ENCODE results near the gene ZSCAN2.

Gene ZSCAN2

DNA sequence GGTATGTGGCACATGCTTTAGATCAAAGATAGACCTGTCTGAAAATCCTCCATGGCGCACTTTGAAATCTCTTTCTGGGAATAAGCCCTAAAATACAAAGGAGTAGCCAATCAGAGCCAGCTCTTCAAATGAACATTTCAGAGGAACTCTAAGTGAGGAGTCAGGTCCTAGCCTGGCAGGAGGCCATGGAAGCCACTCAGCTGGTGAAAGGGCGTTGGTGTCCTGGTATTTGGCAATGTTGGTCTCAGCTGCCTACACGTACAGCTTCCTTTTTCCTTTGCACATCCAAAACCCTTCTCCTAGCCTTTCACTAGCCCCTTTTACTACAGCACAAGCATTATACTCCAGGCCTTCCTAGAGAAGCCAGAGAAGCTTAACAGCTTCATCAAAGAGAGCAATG lies 47.7 kb downstream of the ZSCAN2 start:
- TF ChIP-seq CTCF (conservative IDR thresholded peaks at IDR 0.05; ENCODE audit: low read depth), result no peak
- ChIA-PET CTCF (interaction anchor here (0.7 to 1.0 kb wide), 3 partner anchors 10 to 157 kb away, joined by 3 to 4 read pairs (median 3); no protein-coding TSS in a partner anchor), POLR2A (ENCODE audit: low non-redundant PET) (no interaction called here)
- no peak for DNase-seq (ENCODE audit: low spot score)
- H3K27ac ChIP-seq, result no peak overlapping the region

DNA sequence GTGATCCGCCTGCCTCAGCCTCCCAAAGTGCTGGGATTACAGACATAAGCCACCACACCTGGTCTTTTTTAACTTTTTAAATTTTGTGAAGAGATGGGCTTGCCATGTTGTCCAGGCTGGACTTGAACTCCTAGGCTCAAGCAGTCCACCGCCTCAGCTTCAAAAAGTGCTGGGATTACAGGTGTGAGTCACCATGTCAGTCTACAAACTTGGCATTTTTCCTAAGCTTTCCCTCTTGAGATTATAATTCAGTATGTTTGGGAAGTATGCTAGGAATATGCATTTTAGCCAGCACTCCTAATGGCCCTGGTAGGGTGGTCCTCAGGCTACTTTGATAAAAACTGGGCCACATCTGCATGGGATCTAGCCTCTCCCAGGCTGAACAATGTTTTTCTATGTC lies 48.9 kb downstream of the ZSCAN2 start:
- ChIA-PET CTCF (interaction anchor here (0.7 kb wide), 2 partner anchors 11 to 77 kb away, joined by 3 to 4 read pairs; no protein-coding TSS in a partner anchor), POLR2A (ENCODE audit: low non-redundant PET) (no interaction called here)
- no peak for DNase-seq (ENCODE audit: low spot score)
- TF ChIP-seq CTCF (conservative IDR thresholded peaks at IDR 0.05; ENCODE audit: low read depth), result no peak
- H3K27ac ChIP-seq, result no peak overlapping the region

DNA sequence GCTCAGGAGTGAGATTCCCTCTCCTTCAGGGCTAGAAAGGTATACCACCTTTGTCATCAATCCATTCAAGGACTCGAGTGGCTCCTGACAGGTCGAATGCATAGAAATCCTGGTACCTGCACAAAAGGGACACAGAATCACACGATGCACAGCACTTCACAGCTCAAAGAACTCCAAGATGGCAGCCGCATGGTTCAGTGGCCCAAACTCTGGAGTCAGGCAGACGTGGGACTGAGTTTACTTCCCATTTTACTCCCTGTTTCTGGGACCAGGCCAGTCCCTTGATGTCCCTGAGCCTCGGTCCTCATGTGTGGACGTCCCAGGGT lies 52.7 kb downstream of the ZSCAN2 start:
- no peak for DNase-seq (ENCODE audit: low spot score)
- peak overlapping the region; percentile 88 for H3K27ac ChIP-seq
- ChIA-PET POLR2A (ENCODE audit: low non-redundant PET) (interaction anchor here (1.2 kb wide), 1 partner anchor 22 kb away, joined by 3 read pairs; no protein-coding TSS in a partner anchor), CTCF (interaction anchor here (0.5 to 1.3 kb wide), 5 partner anchors 23 to 275 kb away, joined by 3 to 5 read pairs (median 4); partner anchors contain the start of gene ZSCAN2)
- no peak for TF ChIP-seq CTCF (conservative IDR thresholded peaks at IDR 0.05; ENCODE audit: low read depth)

- POLR2A ChIA-PET (ENCODE audit: low non-redundant PET), result interaction anchor here (0.5 to 1.2 kb wide), 2 partner anchors 23 to 41 kb away, joined by 3 to 6 read pairs; no protein-coding TSS in a partner anchor
- CTCF ChIA-PET, result interaction anchor here (0.6 to 1.3 kb wide), 6 partner anchors 24 to 312 kb away, joined by 3 to 5 read pairs (median 4); partner anchors contain the start of gene ZSCAN2
- peak; percentile 93 for DNase-seq (ENCODE audit: low spot score)
- H3K27ac ChIP-seq, result peak within 1 kb of the TSS; percentile 88
- no peak for TF ChIP-seq CTCF (conservative IDR thresholded peaks at IDR 0.05; ENCODE audit: low read depth)
These were observed 53.3 kb downstream of the ZSCAN2 start, which contains the start of gene WDR73 for GRCh38 chr15:84653910-84654688. WDR73 (minus strand) TSS chr15:84654283; CDS start chr15:84654274, 9 bp downstream.

GRCh38 chr15:84654689-84655453 lies 54.1 kb downstream of the ZSCAN2 start:
- ChIA-PET POLR2A (ENCODE audit: low non-redundant PET) (interaction anchor here (0.5 to 1.2 kb wide), 3 partner anchors 10 to 40 kb away, joined by 3 to 6 read pairs (median 3); no protein-coding TSS in a partner anchor), CTCF (interaction anchor here (0.6 to 1.1 kb wide), 6 partner anchors 68 to 1895 kb away, joined by 3 to 5 read pairs (median 3); no protein-coding TSS in a partner anchor)
- peak overlapping the region; percentile 88 for H3K27ac ChIP-seq
- peak; percentile 85 for TF ChIP-seq CTCF (conservative IDR thresholded peaks at IDR 0.05; ENCODE audit: low read depth)
- DNase-seq (ENCODE audit: low spot score), result peak; percentile 71

DNA sequence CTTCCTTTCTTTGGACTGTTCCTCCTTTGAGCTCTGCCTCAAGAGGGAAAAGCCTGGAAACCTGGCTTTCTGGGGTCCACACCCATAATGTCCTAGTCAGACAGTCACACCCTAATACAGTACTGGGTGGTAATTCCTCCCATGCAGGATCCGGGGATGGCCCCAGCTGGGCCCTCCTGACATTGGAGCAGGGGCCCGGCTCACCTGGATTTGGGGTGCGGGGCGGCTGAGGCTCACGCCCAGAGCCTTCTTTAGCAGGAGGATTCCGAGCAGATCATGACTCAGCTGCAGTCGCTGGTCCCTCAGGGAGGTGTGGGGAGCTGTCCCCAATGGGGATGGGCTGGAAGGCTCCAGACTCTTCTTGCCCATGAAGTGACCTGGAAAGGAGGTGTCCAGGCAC lies 56.2 kb downstream of the ZSCAN2 start:
- ChIA-PET CTCF (interaction anchor here (0.6 to 0.7 kb wide), 2 partner anchors 25 to 181 kb away, joined by 3 to 4 read pairs; no protein-coding TSS in a partner anchor), POLR2A (ENCODE audit: low non-redundant PET) (interaction anchor here (0.5 kb wide), 1 partner anchor 50 kb away, joined by 3 read pairs; no protein-coding TSS in a partner anchor)
- no peak for TF ChIP-seq CTCF (conservative IDR thresholded peaks at IDR 0.05; ENCODE audit: low read depth)
- H3K27ac ChIP-seq, result peak overlapping the region; percentile 77
- no peak for DNase-seq (ENCODE audit: low spot score)
